Fibroblast of lung (primary cell): ENCODE measurements around the gene JMJD1C. TPM values are rescaled to one million over a fixed set of nuclear protein-coding genes. Genes with fewer than 3 reads are reported as not detected.

Source experiments
- DNase-seq, 2 donors: peaks; one replicate each; pipeline versions ENCODE4 v3.0.0 to v3.0.0-alpha.2; 2010; ENCODE audit warnings: low read depth in 2 of 2
- H2AFZ ChIP-seq: 2 replicates; pipeline ENCODE4 v1.5.1; 2012; ENCODE audit warnings: low read length, control low read depth, inconsistent platforms
- H3K27ac ChIP-seq: 2 replicates; pipeline ENCODE4 v1.5.1; 2011; ENCODE audit warnings: low read length, control low read depth; ENCODE audit not compliant: insufficient read depth
- H3K27me3 ChIP-seq: 2 replicates; pipeline ENCODE4 v1.5.1; 2011; ENCODE audit warnings: mild to moderate bottlenecking, low read length; ENCODE audit not compliant: control insufficient read depth, insufficient read depth
- H3K36me3 ChIP-seq: 2 replicates; pipeline ENCODE4 v1.5.1; 2011; ENCODE audit warnings: low read length; ENCODE audit not compliant: control insufficient read depth, insufficient read depth
- H3K4me1 ChIP-seq: 2 replicates; pipeline ENCODE4 v1.5.1; 2011; ENCODE audit warnings: low read length; ENCODE audit not compliant: control insufficient read depth, insufficient read depth; ENCODE audit errors: extremely low read depth
- H3K4me2 ChIP-seq: 2 replicates; pipeline ENCODE4 v1.5.1; 2011; ENCODE audit warnings: low read length, control low read depth; ENCODE audit not compliant: insufficient read depth; ENCODE audit errors: extremely low read depth
- H3K4me3 ChIP-seq, 4 experiments: fragments of 200-600 bp in 1 of 4; sonication (generic) in 1 of 4; replicated peaks in 1 of 4; 2 replicates each; pipeline ENCODE4 v1.5.1; 2011 to 2016; ENCODE audit warnings: low read length in 4 of 4, low read depth in 3 of 4, mild to moderate bottlenecking in 3 of 4, control low read depth in 2 of 4, inconsistent platforms in 1 of 4, mixed read lengths in 1 of 4; ENCODE audit not compliant: insufficient read depth in 1 of 4; ENCODE audit errors: control extremely low read depth in 1 of 4
- H3K79me2 ChIP-seq: 2 replicates; pipeline ENCODE4 v1.5.1; 2012; ENCODE audit warnings: mild to moderate bottlenecking, low read length, inconsistent platforms; ENCODE audit not compliant: control insufficient read depth, insufficient read depth
- H3K9ac ChIP-seq: 2 replicates; pipeline ENCODE4 v1.5.1; 2011; ENCODE audit warnings: mild to moderate bottlenecking, low read length, control low read depth; ENCODE audit not compliant: insufficient read depth
- H3K9me3 ChIP-seq: 2 replicates; pipeline ENCODE4 v1.5.1; 2012; ENCODE audit warnings: low read depth, low read length; ENCODE audit not compliant: control insufficient read depth, insufficient read depth
- H4K20me1 ChIP-seq: 2 replicates; pipeline ENCODE4 v1.5.1; 2011; ENCODE audit warnings: low read length; ENCODE audit not compliant: control insufficient read depth, insufficient read depth; ENCODE audit errors: extremely low read depth
- EZH2 ChIP-seq: IDR thresholded peaks from 2 replicates; pipeline ENCODE4 v1.5.1; 2012; ENCODE audit warnings: low read length, control low read depth, mild to moderate bottlenecking; ENCODE audit errors: missing control alignments
- polyA plus RNA-seq, 2 donors: library from polyadenylated mRNA; depleted of rRNA in 1 of 2; stranded (reverse) in 1 of 2; unstranded in 1 of 2; fragments of >200 nt; gene quantifications; 2 replicates each; pipeline ENCODE4 v1.2.1, GENCODE V29; 2011 to 2012; ENCODE audit warnings: missing spikeins in 1 of 2
- total RNA-seq: library from RNA; depleted of rRNA; stranded (reverse); fragments of >200 nt; gene quantifications from 2 replicates; pipeline ENCODE4 v1.2.1, GENCODE V29; 2014
- TF ChIP-seq, protein P1 (sequence below), 2 donors: IDR thresholded peaks in 1 of 2; conservative IDR thresholded peaks in 1 of 2; 1 replicate in 1 of 2; 2 replicates in 1 of 2; pipeline ENCODE4 v1.5.1; 2011 to 2012; ENCODE audit warnings: low read length in 2 of 2, control low read depth in 1 of 2, inconsistent platforms in 1 of 2, low read depth in 1 of 2, mild to moderate bottlenecking in 1 of 2

The JMJD1C gene
- total and polyA plus RNA-seq, 2 donors (not counting 1 experiment from before 2014, with no cell fraction given) = 39.9 to 67.0 TPM

DNA sequence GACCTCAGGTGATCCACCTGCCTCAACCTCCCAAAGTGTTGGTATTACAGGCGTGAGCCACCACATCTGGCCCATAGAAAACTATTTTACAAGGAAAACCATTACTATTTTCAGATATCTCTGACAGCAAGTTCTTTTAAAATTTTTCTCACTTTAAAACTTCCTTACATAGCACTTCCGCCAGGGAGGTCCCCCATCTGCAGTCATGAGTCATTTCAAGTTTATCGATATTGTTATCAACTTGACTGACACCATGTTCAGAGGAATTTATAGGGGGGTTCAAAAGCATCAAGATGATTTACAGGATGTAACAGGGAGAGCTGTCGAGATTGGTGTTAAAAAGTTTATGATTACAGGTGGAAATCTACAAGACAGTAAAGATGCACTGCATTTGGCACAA is 243.8 kb downstream of the JMJD1C start:
- TF ChIP-seq, protein P1, sequence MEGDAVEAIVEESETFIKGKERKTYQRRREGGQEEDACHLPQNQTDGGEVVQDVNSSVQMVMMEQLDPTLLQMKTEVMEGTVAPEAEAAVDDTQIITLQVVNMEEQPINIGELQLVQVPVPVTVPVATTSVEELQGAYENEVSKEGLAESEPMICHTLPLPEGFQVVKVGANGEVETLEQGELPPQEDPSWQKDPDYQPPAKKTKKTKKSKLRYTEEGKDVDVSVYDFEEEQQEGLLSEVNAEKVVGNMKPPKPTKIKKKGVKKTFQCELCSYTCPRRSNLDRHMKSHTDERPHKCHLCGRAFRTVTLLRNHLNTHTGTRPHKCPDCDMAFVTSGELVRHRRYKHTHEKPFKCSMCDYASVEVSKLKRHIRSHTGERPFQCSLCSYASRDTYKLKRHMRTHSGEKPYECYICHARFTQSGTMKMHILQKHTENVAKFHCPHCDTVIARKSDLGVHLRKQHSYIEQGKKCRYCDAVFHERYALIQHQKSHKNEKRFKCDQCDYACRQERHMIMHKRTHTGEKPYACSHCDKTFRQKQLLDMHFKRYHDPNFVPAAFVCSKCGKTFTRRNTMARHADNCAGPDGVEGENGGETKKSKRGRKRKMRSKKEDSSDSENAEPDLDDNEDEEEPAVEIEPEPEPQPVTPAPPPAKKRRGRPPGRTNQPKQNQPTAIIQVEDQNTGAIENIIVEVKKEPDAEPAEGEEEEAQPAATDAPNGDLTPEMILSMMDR (conservative IDR thresholded peaks at IDR 0.05 in 1 of 2, IDR thresholded peaks at IDR 0.05 in 1 of 2; ENCODE audit: low read depth in 1 of 2, low read length in 2 of 2) = no peak
- TF ChIP-seq EZH2 = no peak

DNA sequence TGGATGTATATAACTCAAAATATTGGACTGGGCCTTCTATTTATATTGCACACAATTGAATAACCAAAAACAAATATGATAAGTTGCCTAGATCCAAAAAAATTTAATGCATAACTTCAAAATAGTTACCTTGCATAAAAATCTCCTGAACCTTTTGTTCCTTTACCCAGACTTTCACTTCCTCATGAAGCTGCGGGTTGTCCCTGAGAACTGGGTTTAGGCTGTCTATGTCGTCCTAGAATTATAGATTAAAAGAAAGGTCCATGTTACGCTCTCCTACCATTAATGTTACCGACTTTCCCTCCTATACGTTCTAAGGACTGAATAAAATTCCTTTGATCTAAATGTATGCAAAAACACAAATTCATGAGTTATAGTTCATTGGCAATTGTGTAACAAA is 246.0 kb downstream of the JMJD1C start:
- H4K20me1 ChIP-seq = no peaks in the 10 kb centered on the region

More for the DNA sequence above, 243.8 kb downstream of the JMJD1C start:
- Histone ChIP-seq H3K27ac (no peak overlapping the region), H3K4me1 (no peaks in the 10 kb centered on the region), H3K79me2 (peaks cover 39% of the 10 kb centered on the region), H3K36me3 (no peaks in the 10 kb centered on the region), H3K4me2 (no peak overlapping the region), H3K9me3 (no peaks in the 10 kb centered on the region), H3K4me3 (no peak overlapping the region), H3K27me3 (no peaks in the 10 kb centered on the region), H2AFZ (no peak overlapping the region), H4K20me1 (no peaks in the 10 kb centered on the region), H3K9ac (no peak overlapping the region)
- DNase-seq = no peak

DNA sequence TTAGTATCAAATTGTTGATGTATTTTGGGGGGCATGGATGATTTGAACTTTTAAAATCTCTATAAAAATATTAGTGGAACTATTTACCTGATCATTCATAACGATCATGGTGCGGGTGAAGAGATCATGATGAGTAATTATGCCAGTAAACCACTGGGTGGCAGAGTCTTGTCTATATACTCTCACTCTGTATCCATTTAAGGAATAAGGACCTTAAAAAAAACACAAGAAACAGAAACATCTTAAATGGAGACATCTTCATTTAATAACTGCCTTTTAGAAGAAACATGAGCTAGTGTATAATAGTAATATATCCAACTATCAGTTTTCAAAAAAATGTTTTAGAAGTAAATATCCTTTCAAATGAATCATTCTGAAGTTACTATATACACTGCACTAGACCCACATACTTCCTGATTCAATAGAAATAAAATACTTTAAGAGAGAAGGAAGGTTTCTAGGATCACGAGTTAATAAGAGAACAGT is 248.6 kb downstream of the JMJD1C start:
- no peak overlapping the region for H3K9ac ChIP-seq
- H3K36me3 ChIP-seq = peaks cover 4% of the 10 kb centered on the region
- H3K4me1 ChIP-seq = no peaks in the 10 kb centered on the region
- TF ChIP-seq EZH2 = no peak
- TF ChIP-seq, protein P1 (conservative IDR thresholded peaks at IDR 0.05 in 1 of 2, IDR thresholded peaks at IDR 0.05 in 1 of 2; ENCODE audit: low read depth in 1 of 2, low read length in 2 of 2) = peak; percentile 53 to 57
- no peak overlapping the region for H3K4me3 ChIP-seq
- no peaks in the 10 kb centered on the region for H3K27me3 ChIP-seq
- H4K20me1 ChIP-seq = no peaks in the 10 kb centered on the region
- no peaks in the 10 kb centered on the region for H3K9me3 ChIP-seq
- H2AFZ ChIP-seq = no peak overlapping the region
- H3K27ac ChIP-seq = no peak overlapping the region
- peak overlapping the region; percentile 57 for H3K4me2 ChIP-seq
- H3K79me2 ChIP-seq = peaks cover 27% of the 10 kb centered on the region
- peak; percentile 50 to 80 for DNase-seq

More for the DNA sequence above, 246.0 kb downstream of the JMJD1C start:
- peaks cover 25% of the 10 kb centered on the region for H3K79me2 ChIP-seq
- no peak overlapping the region for H3K4me3 ChIP-seq
- TF ChIP-seq, protein P1 (conservative IDR thresholded peaks at IDR 0.05 in 1 of 2, IDR thresholded peaks at IDR 0.05 in 1 of 2; ENCODE audit: low read depth in 1 of 2, low read length in 2 of 2) = no peak
- no peak for TF ChIP-seq EZH2
- H3K27me3 ChIP-seq = no peaks in the 10 kb centered on the region
- DNase-seq = no peak
- no peak overlapping the region for H3K27ac ChIP-seq
- no peaks in the 10 kb centered on the region for H3K36me3 ChIP-seq
- no peak overlapping the region for H2AFZ ChIP-seq
- H3K4me1 ChIP-seq = no peaks in the 10 kb centered on the region
- H3K9ac ChIP-seq = no peak overlapping the region
- no peak overlapping the region for H3K4me2 ChIP-seq
- H3K9me3 ChIP-seq = no peaks in the 10 kb centered on the region
